Body of pancreas (tissue), 4 donors: ENCODE measurements around the gene RPE65.

Source experiments
- CTCF ChIP-seq, 7 experiments: fragments of 450-650 bp in 4 of 7; fragments of 200-600 bp in 3 of 7; sonication (generic) in 3 of 7; IDR thresholded peaks; one replicate each; pipeline ENCODE4 v1.5.1; 2016 to 2019; ENCODE audit warnings: antibody characterized with exemption in 7 of 7
- POLR2A ChIP-seq, 3 donors: fragments of 450-650 bp; IDR thresholded peaks; one replicate each; pipeline ENCODE4 v1.6.1; 2016; ENCODE audit warnings: antibody characterized with exemption in 3 of 3, mild to moderate bottlenecking in 2 of 3

GRCh38 chr1:68438310-68438709 is 11.4 kb downstream of the RPE65 start:
- no peak for TF ChIP-seq CTCF (IDR thresholded peaks at IDR 0.05)
- TF ChIP-seq POLR2A (IDR thresholded peaks at IDR 0.05), result no peak
